ENCODE measurements around the gene XRCC4.
A peak's percentile ranks its signal among the peaks of the same experiment; 100 is the strongest.

The XRCC4 gene

DNA sequence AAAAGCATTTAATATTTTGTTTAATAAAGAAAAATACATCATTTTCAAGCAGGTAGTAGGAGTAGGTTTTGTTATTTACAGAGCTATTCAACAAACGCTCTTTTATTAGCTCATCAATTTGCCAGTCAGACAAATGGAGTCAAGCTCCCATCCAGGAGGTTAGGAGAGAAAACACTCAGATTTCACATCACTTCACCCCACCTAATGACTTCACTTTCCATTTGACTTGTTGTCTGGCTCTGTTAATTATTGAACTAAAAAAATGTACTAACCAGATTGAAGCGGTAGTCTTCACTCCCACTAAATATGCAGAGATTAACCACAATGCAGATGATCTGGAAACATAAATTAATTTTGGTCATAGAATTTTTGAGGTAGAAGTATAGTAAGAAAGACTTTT is 200.6 kb downstream of the XRCC4 start:
- DNase-seq (ENCODE audit: low read depth): no peak

GRCh38 chr5:83281176-83281575 is 203.8 kb downstream of the XRCC4 start:
- no peak for DNase-seq (ENCODE audit: low read depth)

GRCh38 chr5:83281658-83282057 is 204.3 kb downstream of the XRCC4 start:
- DNase-seq (ENCODE audit: low read depth): no peak

DNA sequence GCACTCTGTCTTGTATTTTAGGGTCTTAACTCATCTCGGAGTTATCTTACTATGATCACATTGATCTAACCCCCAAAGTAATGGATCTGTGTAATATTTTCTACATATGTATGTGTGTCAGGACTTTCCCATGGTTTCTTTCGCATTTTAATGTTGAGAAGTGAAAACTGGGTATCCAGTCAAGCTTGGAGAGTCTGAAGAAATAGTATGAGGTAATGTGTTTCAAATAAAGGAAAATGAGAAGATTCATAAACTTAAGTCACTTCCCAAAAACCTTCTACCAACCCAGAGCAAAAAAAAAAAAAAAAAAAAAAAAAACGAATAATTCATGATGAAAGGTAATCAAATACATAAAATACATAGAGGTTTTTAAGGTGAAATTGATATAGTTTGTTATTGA is 206.4 kb downstream of the XRCC4 start:
- DNase-seq (ENCODE audit: low read depth): no peak

GRCh38 chr5:83285661-83286398 is 208.5 kb downstream of the XRCC4 start:
- DNase-seq (ENCODE audit: low read depth): no peak

DNA sequence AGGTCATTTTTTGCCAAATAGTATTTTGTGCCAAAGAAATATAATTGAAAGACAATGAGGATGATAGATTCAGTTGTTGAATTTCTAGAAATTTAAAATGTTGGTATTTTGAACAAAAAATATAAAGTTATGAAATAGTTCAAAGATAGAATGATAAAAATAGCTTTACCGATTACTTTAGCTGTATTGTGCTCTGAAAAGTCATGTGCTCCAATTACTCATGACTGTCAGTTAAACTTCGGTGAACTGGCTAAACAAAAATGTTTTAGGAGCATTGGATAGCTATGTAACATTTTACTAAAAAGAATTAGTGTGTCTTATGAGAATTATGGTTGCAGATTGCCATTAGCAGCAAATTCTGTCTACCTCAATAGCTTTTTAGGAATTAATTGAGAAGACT is 216.9 kb downstream of the XRCC4 start:
- DNase-seq (ENCODE audit: low read depth): no peak

DNA sequence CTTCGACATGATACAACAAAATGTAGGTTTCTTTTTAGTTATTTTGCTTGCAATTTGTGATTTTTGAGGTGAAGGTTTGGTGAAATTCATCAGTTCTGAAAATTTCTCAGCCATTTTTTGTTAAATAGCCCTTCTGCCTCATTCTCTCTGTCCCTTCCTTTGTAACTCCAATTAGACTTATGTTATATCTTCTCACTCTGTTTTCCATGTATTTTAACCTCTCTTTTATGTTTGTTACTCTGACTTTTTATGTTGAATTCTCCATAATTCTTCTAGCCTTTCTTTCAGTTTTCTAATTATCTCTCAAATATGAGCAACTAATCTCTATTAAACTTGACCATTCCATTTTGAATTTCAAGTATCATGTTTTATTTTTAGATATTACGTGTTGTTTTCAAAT is 222.0 kb downstream of the XRCC4 start:
- DNase-seq (ENCODE audit: low read depth): no peak

DNA sequence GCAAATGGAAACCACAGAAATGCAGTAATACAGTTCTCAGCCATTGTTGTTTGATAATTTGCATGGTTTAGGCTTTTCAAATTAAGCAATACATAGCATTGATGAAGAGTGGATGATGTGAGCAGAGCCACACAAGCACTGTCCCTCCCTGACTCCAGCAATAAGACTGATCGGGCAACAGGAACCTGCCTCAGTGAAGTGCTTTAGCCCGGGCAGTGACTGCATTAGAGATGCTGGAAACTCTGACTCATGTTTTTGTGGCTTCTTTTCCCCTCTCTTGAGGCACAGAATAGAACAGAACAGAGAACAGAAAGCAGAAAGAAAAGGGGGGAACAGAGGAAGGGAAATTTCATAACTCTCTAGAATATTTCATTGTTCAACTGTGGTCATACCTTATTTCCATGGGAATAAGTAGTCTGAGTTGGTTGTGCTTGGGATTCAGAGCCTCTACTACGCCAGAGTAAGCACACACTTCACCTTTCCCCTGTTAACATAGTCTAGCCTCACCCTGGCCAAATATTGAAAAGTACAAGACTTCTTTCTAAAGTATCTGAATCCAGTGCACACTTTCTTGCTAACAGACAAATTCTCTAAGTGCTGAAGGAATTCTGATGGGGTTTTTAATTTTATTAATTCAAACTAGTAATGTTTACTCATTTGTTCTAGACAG is 229.4 kb downstream of the XRCC4 start:
- DNase-seq (ENCODE audit: low read depth): peak; percentile 85

DNA sequence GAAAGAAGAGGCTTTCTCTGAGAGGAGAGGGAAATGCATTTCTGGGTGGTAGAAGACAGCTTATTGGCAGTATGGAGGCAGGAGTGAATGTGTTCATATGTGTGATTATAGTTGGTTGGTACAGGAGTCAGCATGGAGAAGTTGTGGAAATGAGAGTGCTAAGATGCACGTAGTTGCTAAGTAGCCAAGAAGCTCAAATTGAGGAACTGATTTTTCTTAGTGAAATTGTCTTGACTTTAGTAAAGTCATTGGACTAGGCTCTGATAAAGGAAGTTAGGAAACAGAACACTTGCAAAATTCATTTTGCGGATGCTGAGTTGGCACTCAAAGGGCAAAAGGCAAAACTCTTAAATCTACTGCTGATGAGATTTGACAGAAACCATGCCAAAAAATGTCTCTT is 235.3 kb downstream of the XRCC4 start:
- no peak for DNase-seq (ENCODE audit: low read depth)

GRCh38 chr5:83313436-83313835 is 236.1 kb downstream of the XRCC4 start:
- DNase-seq (ENCODE audit: low read depth): no peak

- DNase-seq (ENCODE audit: low read depth): no peak
Observed at GRCh38 chr5:83321483-83322055, 244.2 kb downstream of the XRCC4 start.

GRCh38 chr5:83322273-83322924 is 245.1 kb downstream of the XRCC4 start:
- no peak for DNase-seq (ENCODE audit: low read depth)

DNA sequence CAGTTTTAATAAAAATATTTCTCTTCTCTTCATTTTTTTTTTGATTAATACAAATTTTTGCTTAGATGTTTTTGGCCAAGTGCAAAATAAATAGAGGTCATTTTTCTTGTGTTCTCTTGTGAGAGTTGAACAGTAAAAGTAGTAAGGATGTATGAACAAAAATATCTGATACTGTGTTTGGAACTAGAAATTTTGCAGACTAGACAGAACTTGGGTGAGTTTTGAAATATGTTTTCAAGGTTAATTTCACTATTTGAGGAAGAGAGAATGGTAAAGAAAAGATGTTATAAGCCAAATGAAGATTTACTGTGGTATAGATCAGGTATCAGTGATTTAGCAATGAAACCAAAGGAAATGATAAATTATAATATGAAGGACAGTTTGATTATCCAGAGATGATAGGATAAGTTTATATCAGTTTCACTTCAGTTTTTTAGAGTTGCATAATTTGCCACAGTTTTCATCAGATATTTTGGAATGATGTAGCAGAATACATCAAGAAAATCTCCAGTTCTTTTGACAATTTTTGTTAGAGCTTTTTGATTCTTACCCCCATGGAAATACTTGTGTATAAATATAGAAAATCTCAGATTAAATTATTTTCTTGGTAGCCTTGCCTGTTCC is 246.3 kb downstream of the XRCC4 start:
- DNase-seq (ENCODE audit: low read depth): no peak

DNA sequence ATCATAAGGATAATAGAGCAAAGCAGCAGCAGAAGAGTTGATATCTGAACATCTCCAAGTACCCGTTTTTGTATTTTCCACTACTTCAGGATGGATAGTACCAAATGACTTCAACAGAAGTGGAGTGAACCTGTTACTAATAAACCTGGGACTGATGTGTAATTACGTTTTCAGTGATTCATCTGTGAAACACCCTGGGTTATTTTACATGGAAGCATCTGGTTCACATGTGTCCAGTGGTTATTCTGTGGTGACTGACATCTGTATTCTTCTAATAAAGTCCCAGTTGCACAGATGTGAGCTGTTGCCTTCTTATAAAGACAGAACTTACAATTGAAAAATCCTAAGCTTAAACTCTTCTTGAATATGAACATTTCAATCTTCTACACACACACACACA is 254.5 kb downstream of the XRCC4 start:
- no peak for DNase-seq (ENCODE audit: low read depth)

- DNase-seq (ENCODE audit: low read depth): no peak
Observed at GRCh38 chr5:83337453-83338035, 260.2 kb downstream of the XRCC4 start.

- no peak for DNase-seq (ENCODE audit: low read depth)
Observed at GRCh38 chr5:83340511-83340918, 263.2 kb downstream of the XRCC4 start.

DNA sequence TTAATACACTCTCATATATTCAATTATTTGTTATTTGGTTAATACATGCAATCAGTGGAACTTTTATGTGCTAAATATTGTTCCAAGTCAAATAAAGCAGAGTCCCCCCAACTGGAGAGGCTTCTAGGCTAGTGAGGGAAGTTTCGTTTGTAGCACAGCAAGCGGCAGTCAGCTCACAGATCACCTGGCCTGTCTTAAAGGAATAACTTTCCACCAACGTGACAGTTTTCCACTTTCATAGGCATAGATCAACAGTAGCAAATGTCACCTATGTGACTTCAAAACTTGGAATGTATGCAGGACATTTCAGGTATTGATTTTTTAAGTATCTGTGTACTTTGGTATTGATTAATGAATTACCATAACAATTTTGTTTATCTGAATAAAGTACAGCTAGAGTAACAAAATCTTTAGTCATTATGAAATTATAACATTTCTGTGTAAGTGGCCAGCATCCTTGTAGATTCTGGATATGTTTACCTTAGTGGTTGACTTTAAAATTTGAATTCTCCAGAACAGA is 264.5 kb downstream of the XRCC4 start:
- no peak for DNase-seq (ENCODE audit: low read depth)

- no peak for DNase-seq (ENCODE audit: low read depth)
Observed at GRCh38 chr5:83342465-83342864, 265.1 kb downstream of the XRCC4 start.

DNA sequence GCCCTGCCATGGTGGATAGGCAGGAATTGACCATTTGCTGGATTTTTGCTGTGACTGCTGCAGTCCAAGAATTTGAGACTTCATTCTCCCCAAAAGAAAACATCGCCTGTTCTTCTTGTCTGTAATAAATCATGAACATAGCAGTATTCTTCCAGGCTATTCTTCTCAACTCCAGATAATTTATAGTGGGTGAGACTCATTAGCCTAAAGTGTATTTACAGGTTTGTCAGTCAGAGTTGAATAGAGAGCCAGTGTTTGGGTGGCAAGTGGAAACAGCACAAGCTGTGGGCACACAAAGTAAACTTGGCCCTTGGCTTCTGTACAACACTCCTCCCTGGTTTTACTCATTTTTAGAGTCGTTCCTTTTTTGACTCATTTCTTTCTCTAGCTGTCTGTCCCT is 266.0 kb downstream of the XRCC4 start:
- DNase-seq (ENCODE audit: low read depth): no peak

- DNase-seq (ENCODE audit: low read depth): no peak
Observed at GRCh38 chr5:83345423-83345822, 268.1 kb downstream of the XRCC4 start.

DNA sequence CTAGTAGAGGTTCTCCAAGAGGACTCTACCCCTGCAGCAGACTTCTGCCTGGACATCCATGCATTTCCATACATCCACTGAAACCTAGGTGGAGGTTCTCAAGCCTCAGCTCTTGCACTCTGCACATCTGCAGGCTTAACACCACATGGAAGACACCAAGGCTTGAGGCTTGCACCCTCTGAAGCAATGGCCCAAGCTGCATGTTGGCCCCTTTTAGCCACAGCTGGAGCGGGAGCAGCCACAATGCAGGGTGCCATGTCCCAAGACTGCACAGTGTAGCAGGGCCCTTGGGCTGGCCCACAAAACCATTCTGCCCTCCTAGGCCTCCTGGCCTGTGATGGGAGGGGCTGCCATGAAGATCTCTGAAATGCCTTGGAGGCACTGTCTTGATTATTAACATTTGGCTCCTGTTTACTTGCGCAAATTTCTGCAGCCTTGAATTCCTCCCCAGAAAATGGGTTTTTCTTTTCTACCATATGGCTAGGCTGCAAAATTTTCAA is 271.0 kb downstream of the XRCC4 start:
- no peak for DNase-seq (ENCODE audit: low read depth)

- no peak for DNase-seq (ENCODE audit: low read depth)
Observed at GRCh38 chr5:83353231-83353630, 275.9 kb downstream of the XRCC4 start.

Measured in non-pigmented ciliary epithelial cell (primary cell).